Natural killer cell treated with Interleukin-12 subunit alpha and Interleukin-12 subunit beta and Interleukin-15 and Interleukin-18, amount 100 ng/mL, for 72 hours (primary cell): ENCODE results near the gene CLP1. TPM values are rescaled to one million over a fixed set of nuclear protein-coding genes. Genes with fewer than 3 reads are reported as not detected.
A peak's percentile ranks its signal among the peaks of the same experiment; 100 is the strongest.

Experiments used
- ATAC-seq, 2 donors: fragments of 150-1000 bp; cut with Tn5 transposase in 1 of 2; sonication (Bioruptor Pico), chemical (Tn5 transposase) in 1 of 2; 2 replicates each; pipeline ENCODE4 v1.10.0; 2021
- DNase-seq: peaks from one replicate; pipeline ENCODE4 v3.0.0; 2022; ENCODE audit warnings: low spot score
- H3K27ac Mint-ChIP-seq, 2 donors: 1 replicate in 1 of 2; 2 replicates in 1 of 2; pipeline ENCODE4 v1.8.0; 2022; ENCODE audit warnings: mixed read lengths in 2 of 2, mild to moderate bottlenecking in 1 of 2, moderate library complexity in 1 of 2
- H3K27me3 Mint-ChIP-seq, 2 donors: 1 replicate in 1 of 2; 2 replicates in 1 of 2; pipeline ENCODE4 v1.8.0; 2022; ENCODE audit warnings: mixed read lengths in 2 of 2
- H3K36me3 Mint-ChIP-seq: one replicate; pipeline ENCODE4 v1.8.0; 2022; ENCODE audit warnings: mixed read lengths
- H3K4me1 Mint-ChIP-seq, 2 donors: 1 replicate in 1 of 2; 2 replicates in 1 of 2; pipeline ENCODE4 v1.8.0; 2022; ENCODE audit warnings: low read depth in 2 of 2, mixed read lengths in 2 of 2, mild to moderate bottlenecking in 1 of 2
- H3K4me3 Mint-ChIP-seq: one replicate; pipeline ENCODE4 v1.8.0; 2022; ENCODE audit warnings: mixed read lengths
- H3K9me3 Mint-ChIP-seq: 2 replicates; pipeline ENCODE4 v1.8.0; 2022; ENCODE audit warnings: mixed read lengths
- total RNA-seq, 2 donors: library from RNA; stranded (reverse); gene quantifications; one replicate each; pipeline ENCODE4 v1.2.3, GENCODE V29; 2022

CLP1 gene
- total RNA-seq, 2 donors from 2014 or later = 16.5 to 23.0 TPM

- peaks cover 31% of the 10 kb centered on the region in 2 donors for H3K27me3 Mint-ChIP-seq
- ATAC-seq (no peak), DNase-seq (no peak)
- no peaks in the 10 kb centered on the region for H3K9me3 Mint-ChIP-seq
- peaks cover 14 to 15% of the 10 kb centered on the region in 2 donors for H3K4me1 Mint-ChIP-seq
- H3K36me3 Mint-ChIP-seq = no peaks in the 10 kb centered on the region
- no peak overlapping the region for H3K4me3 Mint-ChIP-seq
- H3K27ac Mint-ChIP-seq = no peak overlapping the region
Measured at GRCh38 chr11:57634311-57634710, 23.3 kb upstream of the CLP1 start.

DNA sequence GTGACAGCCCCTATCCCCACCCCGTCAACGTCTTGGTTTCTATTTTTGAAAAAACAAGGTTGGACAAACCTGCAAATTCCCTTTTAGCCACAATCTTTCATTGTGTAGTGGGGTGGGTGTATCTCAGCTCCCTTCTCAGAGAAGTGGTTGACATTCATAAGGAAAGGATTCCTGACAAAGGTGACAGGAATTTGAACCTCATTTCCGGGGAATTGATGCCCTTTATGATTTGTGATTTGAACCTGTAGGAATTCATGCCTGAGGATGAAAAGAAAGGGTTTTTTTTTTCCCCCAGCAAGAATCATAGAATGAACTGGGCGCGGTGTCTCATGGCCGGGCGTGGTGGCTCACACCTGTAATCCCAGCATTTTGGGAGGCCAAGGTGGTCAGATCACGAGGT is 22.3 kb upstream of the CLP1 start:
- Mint-ChIP-seq H3K36me3 (no peaks in the 10 kb centered on the region), H3K4me3 (no peak overlapping the region), H3K9me3 (no peaks in the 10 kb centered on the region), H3K27ac (no peak overlapping the region), H3K27me3 (peaks cover 30% of the 10 kb centered on the region in 2 donors), H3K4me1 (peaks cover 14 to 15% of the 10 kb centered on the region in 2 donors)
- DNase-seq (no peak), ATAC-seq (no peak)

DNA sequence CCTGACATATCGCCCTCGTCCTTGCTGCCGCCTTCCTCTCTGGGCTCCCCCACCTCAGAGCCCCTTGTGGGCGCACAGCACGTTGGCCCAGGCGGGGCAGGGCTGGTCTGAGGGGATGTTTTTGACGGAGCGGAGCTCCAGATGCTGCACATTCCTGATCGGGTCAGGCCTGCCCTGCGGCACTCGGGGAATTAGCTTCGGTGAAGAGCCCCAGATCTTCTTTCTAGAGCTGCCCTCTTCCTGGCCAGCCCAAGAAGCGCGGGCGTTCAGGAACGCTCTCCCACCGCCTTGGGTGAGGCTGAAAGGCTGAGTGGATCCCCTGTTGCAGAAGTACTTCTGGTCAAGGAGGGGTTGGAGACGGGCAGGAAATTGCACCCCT is 19.9 kb upstream of the CLP1 start:
- Mint-ChIP-seq H3K9me3 (no peaks in the 10 kb centered on the region), H3K4me1 (peaks cover 14 to 15% of the 10 kb centered on the region in 2 donors), H3K27ac (peak overlapping the region in 1 of 2 donors; percentile 76), H3K27me3 (peaks cover 17 to 23% of the 10 kb centered on the region in 2 donors), H3K36me3 (no peaks in the 10 kb centered on the region), H3K4me3 (peak overlapping the region; percentile 85)
- ATAC-seq = no peak
- no peak for DNase-seq

DNA sequence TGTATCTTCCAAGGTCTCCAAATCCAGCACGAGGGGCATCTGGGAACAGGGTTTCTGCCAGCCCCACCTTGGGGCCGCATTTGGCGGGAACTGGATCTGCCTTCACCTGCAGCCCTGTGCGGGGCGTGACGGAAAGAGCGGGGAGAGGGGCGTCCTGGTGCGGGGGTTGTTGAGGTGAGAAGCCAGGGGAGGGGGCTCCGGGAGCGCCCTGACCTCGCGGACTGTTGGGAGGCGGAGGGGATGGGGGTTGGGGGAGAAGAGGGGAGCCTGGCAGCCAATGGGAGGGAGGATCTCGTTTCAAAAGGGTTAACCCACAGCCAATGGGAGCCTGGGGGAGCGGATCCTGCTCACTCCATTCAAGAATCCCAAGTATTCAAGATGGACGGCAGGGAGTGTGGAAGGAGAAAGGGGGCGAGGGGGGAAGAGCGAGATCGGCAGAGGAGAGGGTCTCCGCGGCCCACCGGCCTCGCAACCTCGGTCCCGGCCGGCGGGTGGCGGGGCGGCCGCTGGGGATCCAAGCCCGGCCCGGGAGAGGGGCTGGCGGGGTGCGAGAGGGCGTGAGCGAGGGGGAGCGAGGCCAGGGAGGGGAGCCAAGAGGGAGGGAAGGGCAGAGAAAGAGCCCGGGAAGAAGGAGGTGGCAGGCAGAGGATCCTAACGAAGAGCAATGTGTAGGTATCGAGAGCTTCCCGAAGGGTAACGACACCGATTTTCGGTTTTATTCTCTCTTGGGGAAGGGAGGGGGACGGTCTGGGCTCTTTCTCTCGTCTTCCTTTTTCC is 19.4 kb upstream of the CLP1 start:
- Mint-ChIP-seq H3K4me3 (peak overlapping the region; percentile 85), H3K9me3 (no peaks in the 10 kb centered on the region), H3K27me3 (peaks cover 17 to 24% of the 10 kb centered on the region in 2 donors), H3K27ac (peak overlapping the region in 1 of 2 donors; percentile 76), H3K4me1 (peaks cover 14 to 15% of the 10 kb centered on the region in 2 donors), H3K36me3 (no peaks in the 10 kb centered on the region)
- ATAC-seq (peak; percentile 41 to 50), DNase-seq (no peak)

- Mint-ChIP-seq H3K36me3 (no peaks in the 10 kb centered on the region), H3K9me3 (no peaks in the 10 kb centered on the region), H3K27me3 (peaks cover 24 to 31% of the 10 kb centered on the region in 2 donors), H3K27ac (peak overlapping the region in 1 of 2 donors; percentile 76), H3K4me3 (peak overlapping the region; percentile 85), H3K4me1 (peaks cover 14 to 15% of the 10 kb centered on the region in 2 donors)
- no peak for DNase-seq
- ATAC-seq = peak; percentile 25 to 45
Measured at GRCh38 chr11:57638811-57639320, 18.7 kb upstream of the CLP1 start.

- Mint-ChIP-seq H3K36me3 (no peaks in the 10 kb centered on the region), H3K4me3 (peak overlapping the region; percentile 85), H3K4me1 (peaks cover 14 to 15% of the 10 kb centered on the region in 2 donors), H3K27ac (no peak overlapping the region), H3K9me3 (no peaks in the 10 kb centered on the region), H3K27me3 (peaks cover 20 to 28% of the 10 kb centered on the region in 2 donors)
- DNase-seq (no peak), ATAC-seq (no peak)
Measured at GRCh38 chr11:57639321-57640067, 18.1 kb upstream of the CLP1 start.

DNA sequence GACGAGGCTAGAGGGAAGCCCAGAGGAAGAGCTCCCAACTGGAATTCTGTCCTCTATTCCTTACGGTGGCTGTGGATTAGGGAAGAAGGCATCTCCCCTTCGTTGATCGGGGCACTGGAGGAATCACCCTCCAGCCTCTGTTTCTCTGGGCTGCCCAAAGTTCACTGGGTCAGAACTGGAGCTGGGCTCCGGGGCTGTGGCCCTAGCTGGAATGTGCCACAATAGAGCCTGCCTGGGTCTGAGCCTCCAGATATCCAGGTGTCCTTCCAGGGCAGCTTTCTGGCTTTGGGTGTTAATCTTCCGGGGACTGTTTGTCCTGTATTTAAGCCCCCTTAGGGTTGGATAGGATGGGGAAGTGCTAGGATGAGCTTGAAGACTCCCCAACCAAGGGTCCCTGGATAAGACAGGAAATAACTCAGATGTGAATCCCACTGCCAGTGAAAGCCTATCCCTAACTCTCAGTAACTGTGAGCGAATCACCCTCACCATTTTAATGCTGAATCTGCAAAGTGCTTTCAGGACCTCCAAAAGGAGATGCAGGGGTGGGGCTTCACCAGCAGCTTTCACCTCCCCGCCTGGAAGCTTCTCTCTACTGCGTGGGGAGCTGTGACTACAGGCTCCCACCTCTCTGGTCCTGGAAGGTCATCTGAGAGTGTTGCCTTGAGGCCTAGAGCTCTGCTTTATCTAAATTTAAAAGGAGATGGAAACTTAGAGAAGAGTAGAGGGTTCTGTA is 17.3 kb upstream of the CLP1 start:
- Mint-ChIP-seq H3K4me1 (peaks cover 14 to 19% of the 10 kb centered on the region in 2 donors), H3K36me3 (no peaks in the 10 kb centered on the region), H3K4me3 (no peak overlapping the region), H3K9me3 (no peaks in the 10 kb centered on the region), H3K27me3 (peaks cover 14 to 23% of the 10 kb centered on the region in 2 donors), H3K27ac (no peak overlapping the region)
- no peak for DNase-seq
- no peak for ATAC-seq

GRCh38 chr11:57641011-57641807 is 16.4 kb upstream of the CLP1 start:
- ATAC-seq (no peak), DNase-seq (no peak)
- Mint-ChIP-seq H3K27me3 (peaks cover 20 to 29% of the 10 kb centered on the region in 2 donors), H3K9me3 (no peaks in the 10 kb centered on the region), H3K4me3 (no peak overlapping the region), H3K27ac (no peak overlapping the region), H3K36me3 (no peaks in the 10 kb centered on the region), H3K4me1 (peaks cover 18 to 22% of the 10 kb centered on the region in 2 donors)

DNA sequence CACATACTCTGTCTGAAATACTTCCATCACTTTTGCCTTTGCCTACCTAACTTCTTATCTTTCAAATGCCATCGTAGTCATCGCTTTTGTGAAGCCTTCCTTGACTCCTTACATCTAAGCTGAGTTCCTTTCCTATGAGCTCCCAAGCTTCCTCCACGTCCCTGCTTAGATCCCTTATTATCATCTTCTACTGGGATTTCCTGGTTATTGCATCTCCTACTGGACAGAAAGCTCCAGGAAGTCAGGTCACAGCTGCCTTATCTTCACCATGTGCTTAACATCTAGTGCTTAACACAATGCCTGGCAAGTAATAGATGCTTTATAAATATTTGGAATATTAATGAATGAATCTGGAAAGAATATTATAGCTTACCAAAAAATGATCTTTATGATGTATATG is 13.8 kb upstream of the CLP1 start:
- DNase-seq (no peak), ATAC-seq (no peak)
- peaks cover 35 to 39% of the 10 kb centered on the region in 2 donors for H3K27me3 Mint-ChIP-seq
- H3K9me3 Mint-ChIP-seq = no peaks in the 10 kb centered on the region
- H3K36me3 Mint-ChIP-seq = no peaks in the 10 kb centered on the region
- H3K4me1 Mint-ChIP-seq = peaks cover 13 to 29% of the 10 kb centered on the region in 2 donors
- H3K4me3 Mint-ChIP-seq = no peak overlapping the region
- no peak overlapping the region for H3K27ac Mint-ChIP-seq

GRCh38 chr11:57644748-57645688 is 12.5 kb upstream of the CLP1 start:
- H3K27ac Mint-ChIP-seq = no peak overlapping the region
- no peaks in the 10 kb centered on the region for H3K9me3 Mint-ChIP-seq

DNA sequence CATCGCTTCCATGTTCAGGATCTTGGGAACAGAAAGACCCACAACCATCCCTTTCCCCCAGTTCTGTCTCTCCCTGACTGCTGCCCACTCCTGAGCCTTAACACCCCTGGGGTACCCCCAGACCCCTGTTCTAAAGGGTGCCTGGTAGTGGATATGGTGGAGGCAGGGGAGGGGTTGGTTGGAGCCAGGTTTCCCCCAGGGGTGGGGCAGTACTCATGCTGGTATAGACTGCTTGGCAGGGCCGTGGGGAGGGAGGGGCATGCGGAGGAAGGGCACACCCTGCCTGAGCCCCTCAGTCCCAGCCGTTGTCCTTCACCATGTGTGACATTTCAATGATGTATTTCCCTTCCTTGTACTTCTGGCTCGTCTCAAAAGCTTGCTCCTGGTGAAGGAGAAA is 11.9 kb upstream of the CLP1 start:
- Mint-ChIP-seq H3K4me3 (no peak overlapping the region), H3K27me3 (peaks cover 38 to 42% of the 10 kb centered on the region in 2 donors), H3K36me3 (no peaks in the 10 kb centered on the region), H3K9me3 (no peaks in the 10 kb centered on the region), H3K27ac (no peak overlapping the region), H3K4me1 (peaks cover 24 to 41% of the 10 kb centered on the region in 2 donors)
- DNase-seq (no peak), ATAC-seq (no peak)

More at GRCh38 chr11:57644748-57645688, 12.5 kb upstream of the CLP1 start:
- H3K36me3 Mint-ChIP-seq = no peaks in the 10 kb centered on the region
- peaks cover 22 to 37% of the 10 kb centered on the region in 2 donors for H3K4me1 Mint-ChIP-seq
- ATAC-seq = peak; percentile 79 to 85
- DNase-seq = peak; percentile 81
- no peak overlapping the region for H3K4me3 Mint-ChIP-seq
- H3K27me3 Mint-ChIP-seq = peaks cover 38 to 42% of the 10 kb centered on the region in 2 donors

DNA sequence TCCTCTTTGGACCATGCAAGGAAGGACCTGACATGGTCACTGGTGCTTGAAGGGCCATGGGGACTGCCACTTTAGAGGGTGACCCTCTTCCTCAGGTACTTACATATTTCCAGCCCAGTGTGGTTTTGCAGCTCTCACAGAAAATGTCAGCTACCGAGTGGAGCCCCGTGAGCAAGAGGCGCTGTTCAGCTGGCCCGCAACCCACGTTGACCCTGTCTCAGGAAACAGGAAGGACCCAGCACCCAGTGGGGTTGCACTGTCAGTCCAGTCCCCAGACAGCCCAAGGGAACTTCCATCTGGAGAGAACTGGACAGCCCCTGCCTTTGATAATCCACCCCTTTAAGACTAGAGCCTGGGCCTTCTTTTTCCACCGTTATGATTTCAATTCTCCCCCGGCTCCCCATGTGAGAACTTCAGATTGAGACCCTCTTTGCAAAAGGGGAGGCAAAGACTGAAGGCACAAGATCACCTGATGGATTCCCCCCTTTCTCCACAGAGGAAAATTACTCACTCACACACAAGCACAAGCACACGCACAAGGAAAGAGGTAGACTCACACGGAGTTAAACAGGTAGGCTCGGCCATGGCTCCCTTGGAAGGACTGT is 11.3 kb upstream of the CLP1 start:
- DNase-seq (no peak), ATAC-seq (no peak)
- Mint-ChIP-seq H3K27me3 (peaks cover 38 to 42% of the 10 kb centered on the region in 2 donors), H3K27ac (no peak overlapping the region), H3K36me3 (no peaks in the 10 kb centered on the region), H3K4me1 (peaks cover 24 to 41% of the 10 kb centered on the region in 2 donors), H3K4me3 (no peak overlapping the region), H3K9me3 (no peaks in the 10 kb centered on the region)
